ENCODE measurements around the gene NFYA.

GRCh38 chr6:41047306-41047705 is 25.5 kb upstream of the NFYA start:
- TF ChIP-seq MAZ (IDR thresholded peaks at IDR 0.05; ENCODE audit: borderline replicate concordance, low read depth, low read length) (no peak), CTCF (conservative IDR thresholded peaks at IDR 0.05; ENCODE audit: low read depth, low read length) (no peak), POLR2A (IDR thresholded peaks at IDR 0.05; ENCODE audit: low read depth, low read length) (no peak), MXI1 (IDR thresholded peaks at IDR 0.05; ENCODE audit: borderline replicate concordance, low read depth, low read length) (no peak)

All from IMR-90 (cell line).